ENCODE data around the gene CCDC188.

DNA sequence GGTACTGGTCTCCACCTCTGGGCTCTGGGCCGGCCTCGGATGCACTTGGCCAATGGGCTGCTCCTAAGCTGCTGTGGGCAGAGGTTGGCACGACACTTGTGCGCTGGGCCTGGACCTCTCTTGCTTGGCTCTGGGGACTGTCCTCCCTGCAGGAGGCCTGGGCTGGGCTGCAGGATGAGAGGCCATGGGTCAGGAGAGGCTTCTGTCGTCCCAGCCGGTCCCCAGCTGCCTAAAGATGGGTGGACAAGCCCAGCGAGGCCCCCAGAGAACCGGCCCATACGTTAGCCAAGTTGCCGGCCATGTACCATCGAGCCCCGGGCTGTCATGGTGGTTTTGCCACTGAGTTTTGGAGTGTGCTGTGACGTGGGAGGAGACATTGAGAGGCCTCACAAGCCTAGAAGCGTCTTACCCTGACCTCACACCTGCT is 1.6 kb upstream of the CCDC188 start:
- TF ChIP-seq, protein P1, sequence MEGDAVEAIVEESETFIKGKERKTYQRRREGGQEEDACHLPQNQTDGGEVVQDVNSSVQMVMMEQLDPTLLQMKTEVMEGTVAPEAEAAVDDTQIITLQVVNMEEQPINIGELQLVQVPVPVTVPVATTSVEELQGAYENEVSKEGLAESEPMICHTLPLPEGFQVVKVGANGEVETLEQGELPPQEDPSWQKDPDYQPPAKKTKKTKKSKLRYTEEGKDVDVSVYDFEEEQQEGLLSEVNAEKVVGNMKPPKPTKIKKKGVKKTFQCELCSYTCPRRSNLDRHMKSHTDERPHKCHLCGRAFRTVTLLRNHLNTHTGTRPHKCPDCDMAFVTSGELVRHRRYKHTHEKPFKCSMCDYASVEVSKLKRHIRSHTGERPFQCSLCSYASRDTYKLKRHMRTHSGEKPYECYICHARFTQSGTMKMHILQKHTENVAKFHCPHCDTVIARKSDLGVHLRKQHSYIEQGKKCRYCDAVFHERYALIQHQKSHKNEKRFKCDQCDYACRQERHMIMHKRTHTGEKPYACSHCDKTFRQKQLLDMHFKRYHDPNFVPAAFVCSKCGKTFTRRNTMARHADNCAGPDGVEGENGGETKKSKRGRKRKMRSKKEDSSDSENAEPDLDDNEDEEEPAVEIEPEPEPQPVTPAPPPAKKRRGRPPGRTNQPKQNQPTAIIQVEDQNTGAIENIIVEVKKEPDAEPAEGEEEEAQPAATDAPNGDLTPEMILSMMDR (optimal IDR thresholded peaks at IDR 0.05 in 1 of 3, IDR thresholded peaks at IDR 0.05 in 1 of 3, conservative IDR thresholded peaks at IDR 0.05 in 1 of 3; ENCODE audit: extremely low read depth in 1 of 3, insufficient read depth in 2 of 3, low read length in 3 of 3), result no peak
- TF ChIP-seq EZH2 (IDR thresholded peaks at IDR 0.05; ENCODE audit: low read length), result no peak

Data from keratinocyte (primary cell).